HL-60 (cell line): ENCODE results near the gene TBL3.

ENCODE experiments used
- DNase-seq, 2 experiments: peaks; one replicate each; pipeline ENCODE4 v3.0.0-alpha.2; 2010 to 2020; ENCODE audit warnings: low read depth in 1 of 2, low spot score in 1 of 2
- H3K27ac ChIP-seq: fragments of 250-450 bp; sonication (Bioruptor Pico); replicated peaks from 2 replicates; pipeline ENCODE4 v1.5.1; 2020; ENCODE audit warnings: mild to moderate bottlenecking, moderate library complexity
- H3K27me3 ChIP-seq: fragments of 250-450 bp; sonication (Bioruptor Pico); 2 replicates; pipeline ENCODE4 v1.5.1; 2021; ENCODE audit warnings: mild to moderate bottlenecking, moderate library complexity; ENCODE audit not compliant: insufficient read depth, poor library complexity, severe bottlenecking
- H3K4me3 ChIP-seq: replicated peaks from 2 replicates; pipeline ENCODE4 v1.5.1; 2011; ENCODE audit warnings: mild to moderate bottlenecking, control low read depth, low read length; ENCODE audit not compliant: insufficient read depth
- GABPA ChIP-seq: IDR thresholded peaks from 2 replicates; pipeline ENCODE4 v1.6.1; 2012; ENCODE audit warnings: low read depth
- POLR2AphosphoS5 ChIP-seq: IDR thresholded peaks from 2 replicates; pipeline ENCODE4 v1.6.1; 2012; ENCODE audit warnings: low read depth
- SPI1 ChIP-seq: IDR thresholded peaks from 2 replicates; pipeline ENCODE4 v1.6.1; 2012; ENCODE audit warnings: low read depth, mild to moderate bottlenecking, borderline replicate concordance
- long read RNA-seq: library from polyadenylated mRNA; unstranded; transcript quantifications from one replicate; pipeline ENCODE4 v2.0.0, GENCODE V29; 2020
- TF ChIP-seq, protein P1 (sequence below): IDR thresholded peaks from one replicate; pipeline ENCODE4 v1.5.1; 2011; ENCODE audit warnings: low read length, control low read depth, inconsistent platforms; ENCODE audit not compliant: insufficient read depth
- TF ChIP-seq, protein P2 (sequence below): IDR thresholded peaks from 2 replicates; pipeline ENCODE4 v1.6.1; 2012; ENCODE audit warnings: low read depth; ENCODE audit not compliant: insufficient replicate concordance

TBL3 gene
- long read RNA-seq, full-length matches to known transcripts: 466 of 540 reads
- long read RNA-seq, partial matches to known transcripts: 7 of 540 reads
- long read RNA-seq, other reads (novel, unspliced or antisense): 67 of 540 reads

DNA sequence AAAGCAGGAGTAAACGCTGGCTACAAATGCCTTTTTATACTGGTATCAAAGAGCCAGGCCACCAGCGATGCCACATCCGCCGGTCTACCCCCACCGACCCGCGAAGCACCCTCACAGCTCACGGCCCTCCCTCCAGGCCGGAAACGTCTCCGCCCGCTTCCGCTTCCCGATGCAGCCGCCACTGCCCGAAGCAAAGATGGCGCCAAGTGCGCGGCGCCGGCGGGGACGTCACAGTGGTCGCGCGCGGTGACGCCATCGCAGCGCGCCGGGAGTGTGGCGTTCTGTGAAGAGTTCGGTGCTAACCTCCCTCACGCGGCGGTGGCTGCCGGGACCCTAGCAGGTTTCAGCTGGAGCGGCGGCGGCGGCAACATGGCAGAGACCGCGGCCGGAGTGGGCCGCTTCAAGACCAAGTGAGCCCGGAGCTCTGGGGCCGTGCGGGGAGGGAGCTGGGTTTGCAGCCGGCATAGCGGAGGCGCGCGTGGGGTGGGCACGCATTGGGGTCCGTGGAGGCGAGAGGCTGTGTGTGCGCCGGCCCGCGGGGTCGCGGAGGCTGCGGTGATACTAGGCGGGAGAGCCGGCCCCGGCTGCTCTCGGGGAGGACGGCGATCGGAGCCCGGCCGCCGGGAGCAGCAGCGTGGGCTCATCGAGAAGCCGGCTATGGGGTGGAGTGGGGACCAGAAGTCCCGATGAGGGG, at the start of gene TBL3:
TBL3 (plus strand) TSS at position 258 of the 694 bp plus-strand sequence; CDS start at position 370, 112 bp downstream.
- Histone ChIP-seq H3K27me3 (no peaks in the 10 kb centered on the region), H3K27ac (peak within 1 kb of the TSS; percentile 82), H3K4me3 (peak within 1 kb of the TSS; percentile 100)
- TF ChIP-seq, protein P1, sequence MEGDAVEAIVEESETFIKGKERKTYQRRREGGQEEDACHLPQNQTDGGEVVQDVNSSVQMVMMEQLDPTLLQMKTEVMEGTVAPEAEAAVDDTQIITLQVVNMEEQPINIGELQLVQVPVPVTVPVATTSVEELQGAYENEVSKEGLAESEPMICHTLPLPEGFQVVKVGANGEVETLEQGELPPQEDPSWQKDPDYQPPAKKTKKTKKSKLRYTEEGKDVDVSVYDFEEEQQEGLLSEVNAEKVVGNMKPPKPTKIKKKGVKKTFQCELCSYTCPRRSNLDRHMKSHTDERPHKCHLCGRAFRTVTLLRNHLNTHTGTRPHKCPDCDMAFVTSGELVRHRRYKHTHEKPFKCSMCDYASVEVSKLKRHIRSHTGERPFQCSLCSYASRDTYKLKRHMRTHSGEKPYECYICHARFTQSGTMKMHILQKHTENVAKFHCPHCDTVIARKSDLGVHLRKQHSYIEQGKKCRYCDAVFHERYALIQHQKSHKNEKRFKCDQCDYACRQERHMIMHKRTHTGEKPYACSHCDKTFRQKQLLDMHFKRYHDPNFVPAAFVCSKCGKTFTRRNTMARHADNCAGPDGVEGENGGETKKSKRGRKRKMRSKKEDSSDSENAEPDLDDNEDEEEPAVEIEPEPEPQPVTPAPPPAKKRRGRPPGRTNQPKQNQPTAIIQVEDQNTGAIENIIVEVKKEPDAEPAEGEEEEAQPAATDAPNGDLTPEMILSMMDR: no peak
- TF ChIP-seq GABPA (peak; percentile 94), POLR2AphosphoS5 (peak; percentile 95), SPI1 (peak; percentile 59; the same call in 1 of the 2 replicates)
- TF ChIP-seq, protein P2, sequence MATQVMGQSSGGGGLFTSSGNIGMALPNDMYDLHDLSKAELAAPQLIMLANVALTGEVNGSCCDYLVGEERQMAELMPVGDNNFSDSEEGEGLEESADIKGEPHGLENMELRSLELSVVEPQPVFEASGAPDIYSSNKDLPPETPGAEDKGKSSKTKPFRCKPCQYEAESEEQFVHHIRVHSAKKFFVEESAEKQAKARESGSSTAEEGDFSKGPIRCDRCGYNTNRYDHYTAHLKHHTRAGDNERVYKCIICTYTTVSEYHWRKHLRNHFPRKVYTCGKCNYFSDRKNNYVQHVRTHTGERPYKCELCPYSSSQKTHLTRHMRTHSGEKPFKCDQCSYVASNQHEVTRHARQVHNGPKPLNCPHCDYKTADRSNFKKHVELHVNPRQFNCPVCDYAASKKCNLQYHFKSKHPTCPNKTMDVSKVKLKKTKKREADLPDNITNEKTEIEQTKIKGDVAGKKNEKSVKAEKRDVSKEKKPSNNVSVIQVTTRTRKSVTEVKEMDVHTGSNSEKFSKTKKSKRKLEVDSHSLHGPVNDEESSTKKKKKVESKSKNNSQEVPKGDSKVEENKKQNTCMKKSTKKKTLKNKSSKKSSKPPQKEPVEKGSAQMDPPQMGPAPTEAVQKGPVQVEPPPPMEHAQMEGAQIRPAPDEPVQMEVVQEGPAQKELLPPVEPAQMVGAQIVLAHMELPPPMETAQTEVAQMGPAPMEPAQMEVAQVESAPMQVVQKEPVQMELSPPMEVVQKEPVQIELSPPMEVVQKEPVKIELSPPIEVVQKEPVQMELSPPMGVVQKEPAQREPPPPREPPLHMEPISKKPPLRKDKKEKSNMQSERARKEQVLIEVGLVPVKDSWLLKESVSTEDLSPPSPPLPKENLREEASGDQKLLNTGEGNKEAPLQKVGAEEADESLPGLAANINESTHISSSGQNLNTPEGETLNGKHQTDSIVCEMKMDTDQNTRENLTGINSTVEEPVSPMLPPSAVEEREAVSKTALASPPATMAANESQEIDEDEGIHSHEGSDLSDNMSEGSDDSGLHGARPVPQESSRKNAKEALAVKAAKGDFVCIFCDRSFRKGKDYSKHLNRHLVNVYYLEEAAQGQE: peak; percentile 15
- DNase-seq: peak; percentile 93 to 94

DNA sequence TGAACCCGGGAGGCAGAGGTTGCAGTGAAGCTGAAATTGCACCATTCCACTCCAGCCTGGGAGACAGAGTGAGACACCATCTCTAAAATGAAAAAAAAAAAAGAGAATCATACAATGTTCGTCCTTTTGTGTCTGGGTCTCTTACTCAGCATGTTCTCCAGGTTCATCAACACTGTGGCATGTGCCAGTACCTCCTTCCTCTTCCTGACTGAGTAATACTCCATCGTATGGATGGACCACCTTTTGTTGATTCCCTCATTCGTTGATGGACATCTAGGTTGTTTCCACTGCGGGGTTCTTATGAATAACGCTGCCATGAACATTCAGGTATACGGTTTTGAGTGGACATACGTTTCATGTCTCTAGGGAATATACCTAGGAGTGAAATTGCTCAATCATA, 49.5 kb upstream of the TBL3 start:
- Histone ChIP-seq H3K27me3 (peaks cover 38% of the 10 kb centered on the region), H3K4me3 (no peak overlapping the region)
- TF ChIP-seq, protein P2: no peak
- TF ChIP-seq GABPA (no peak), POLR2AphosphoS5 (no peak), SPI1 (no peak)
- TF ChIP-seq, protein P1: no peak

DNA sequence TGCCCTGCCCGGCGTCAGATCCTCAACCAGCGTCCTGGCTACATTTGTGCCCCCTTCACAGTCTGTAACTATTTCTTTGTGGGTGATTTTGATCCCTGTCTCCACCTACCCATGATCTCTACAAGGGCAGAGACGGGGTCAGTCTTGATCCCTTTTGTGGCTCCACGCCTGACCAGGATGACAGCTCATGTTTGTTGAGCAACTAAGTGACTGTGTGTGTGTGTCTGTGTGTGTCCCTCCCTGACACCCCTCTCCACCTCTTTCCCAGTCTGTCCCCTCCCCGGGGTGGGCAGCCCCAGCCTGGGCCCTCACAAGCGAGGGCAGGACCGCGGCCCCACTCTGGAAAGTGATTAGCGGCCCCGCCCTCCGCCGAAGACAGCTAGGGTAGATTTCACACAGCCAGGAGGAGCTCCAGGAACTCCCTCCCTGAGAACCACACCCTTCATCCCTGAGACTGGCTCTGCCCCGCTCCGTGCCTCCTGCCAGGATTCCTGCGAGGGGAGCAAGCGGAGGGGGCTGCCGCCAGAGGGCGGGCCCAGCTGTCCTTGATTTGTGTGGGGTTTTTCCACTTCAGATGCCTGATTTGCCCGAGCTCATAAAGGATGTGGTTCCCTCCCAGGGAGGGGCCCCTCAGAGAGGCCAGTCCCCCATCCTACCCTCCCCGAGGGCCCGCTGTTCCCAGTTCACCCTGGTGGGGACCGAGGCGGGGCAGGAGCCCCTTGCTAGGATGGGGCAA, 48.4 kb upstream of the TBL3 start:
- DNase-seq: no peak
- no peak for TF ChIP-seq POLR2AphosphoS5
- TF ChIP-seq, protein P2: no peak
- TF ChIP-seq GABPA: no peak
- TF ChIP-seq, protein P1: no peak
- TF ChIP-seq SPI1: no peak
- H3K27ac ChIP-seq: no peak overlapping the region
- H3K4me3 ChIP-seq: no peak overlapping the region
- peaks cover 32% of the 10 kb centered on the region for H3K27me3 ChIP-seq

More for the DNA sequence above, 49.5 kb upstream of the TBL3 start:
- DNase-seq: no peak
- no peak overlapping the region for H3K27ac ChIP-seq
